ENCODE measurements around the gene TRAF3.
A peak's percentile ranks its signal among the peaks of the same experiment; 100 is the strongest.

Gene TRAF3

GRCh38 chr14:102928412-102929240 is 151.4 kb downstream of the TRAF3 start:
- no peak for TF ChIP-seq CSRNP3 (CRISPR knock-in tag; IDR thresholded peaks at IDR 0.05)
- TF ChIP-seq ZNF8 (CRISPR knock-in tag; IDR thresholded peaks at IDR 0.05), result no peak
- no peak for TF ChIP-seq ESRRG (CRISPR knock-in tag; IDR thresholded peaks at IDR 0.05)
- TF ChIP-seq, protein P1, sequence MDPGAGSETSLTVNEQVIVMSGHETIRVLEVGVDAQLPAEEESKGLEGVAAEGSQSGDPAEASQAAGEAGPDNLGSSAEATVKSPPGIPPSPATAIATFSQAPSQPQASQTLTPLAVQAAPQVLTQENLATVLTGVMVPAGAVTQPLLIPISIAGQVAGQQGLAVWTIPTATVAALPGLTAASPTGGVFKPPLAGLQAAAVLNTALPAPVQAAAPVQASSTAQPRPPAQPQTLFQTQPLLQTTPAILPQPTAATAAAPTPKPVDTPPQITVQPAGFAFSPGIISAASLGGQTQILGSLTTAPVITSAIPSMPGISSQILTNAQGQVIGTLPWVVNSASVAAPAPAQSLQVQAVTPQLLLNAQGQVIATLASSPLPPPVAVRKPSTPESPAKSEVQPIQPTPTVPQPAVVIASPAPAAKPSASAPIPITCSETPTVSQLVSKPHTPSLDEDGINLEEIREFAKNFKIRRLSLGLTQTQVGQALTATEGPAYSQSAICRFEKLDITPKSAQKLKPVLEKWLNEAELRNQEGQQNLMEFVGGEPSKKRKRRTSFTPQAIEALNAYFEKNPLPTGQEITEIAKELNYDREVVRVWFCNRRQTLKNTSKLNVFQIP (CRISPR knock-in tag; IDR thresholded peaks at IDR 0.05; ENCODE audit: borderline replicate concordance, low read depth), result no peak
- ATAC-seq, result no peak

DNA sequence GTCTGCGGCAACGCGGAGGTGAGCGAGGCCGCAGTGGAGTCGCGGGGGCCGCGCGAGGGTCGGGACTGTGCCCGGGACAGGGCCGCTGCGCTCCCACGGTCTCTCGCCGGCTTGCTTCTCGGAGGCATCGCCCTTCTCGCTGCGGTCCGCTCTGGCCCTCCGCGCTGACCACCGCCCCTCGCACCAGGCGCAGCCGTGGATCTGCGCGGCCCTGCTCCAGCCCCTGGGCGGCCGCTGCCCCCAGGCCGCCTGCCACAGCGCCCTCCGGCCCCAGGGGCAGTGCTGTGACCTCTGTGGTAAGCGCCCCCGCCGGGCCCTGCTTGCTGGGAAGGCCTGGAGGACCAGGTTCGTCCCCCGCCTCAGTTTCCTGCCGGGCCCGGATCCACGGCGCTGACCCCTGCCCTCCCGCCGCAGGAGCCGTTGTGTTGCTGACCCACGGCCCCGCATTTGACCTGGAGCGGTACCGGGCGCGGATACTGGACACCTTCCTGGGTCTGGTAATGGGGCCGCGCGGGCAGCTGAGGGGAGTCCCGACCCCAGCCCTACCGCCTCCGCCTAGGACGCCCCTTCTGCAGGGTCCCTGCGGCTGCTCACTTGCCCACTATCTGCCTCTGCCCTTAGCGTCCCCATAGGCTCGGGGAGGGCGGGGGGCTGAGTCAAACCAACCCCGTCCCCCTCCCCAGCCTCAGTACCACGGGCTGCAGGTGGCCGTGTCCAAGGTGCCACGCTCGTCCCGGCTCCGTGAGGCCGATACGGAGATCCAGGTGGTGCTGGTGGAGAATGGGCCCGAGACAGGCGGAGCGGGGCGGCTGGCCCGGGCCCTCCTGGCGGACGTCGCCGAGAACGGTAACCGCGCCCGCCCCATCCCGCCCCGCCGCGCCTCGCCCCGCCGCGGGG is 152.2 kb downstream of the TRAF3 start:
- ATAC-seq, result peak; percentile 15

DNA sequence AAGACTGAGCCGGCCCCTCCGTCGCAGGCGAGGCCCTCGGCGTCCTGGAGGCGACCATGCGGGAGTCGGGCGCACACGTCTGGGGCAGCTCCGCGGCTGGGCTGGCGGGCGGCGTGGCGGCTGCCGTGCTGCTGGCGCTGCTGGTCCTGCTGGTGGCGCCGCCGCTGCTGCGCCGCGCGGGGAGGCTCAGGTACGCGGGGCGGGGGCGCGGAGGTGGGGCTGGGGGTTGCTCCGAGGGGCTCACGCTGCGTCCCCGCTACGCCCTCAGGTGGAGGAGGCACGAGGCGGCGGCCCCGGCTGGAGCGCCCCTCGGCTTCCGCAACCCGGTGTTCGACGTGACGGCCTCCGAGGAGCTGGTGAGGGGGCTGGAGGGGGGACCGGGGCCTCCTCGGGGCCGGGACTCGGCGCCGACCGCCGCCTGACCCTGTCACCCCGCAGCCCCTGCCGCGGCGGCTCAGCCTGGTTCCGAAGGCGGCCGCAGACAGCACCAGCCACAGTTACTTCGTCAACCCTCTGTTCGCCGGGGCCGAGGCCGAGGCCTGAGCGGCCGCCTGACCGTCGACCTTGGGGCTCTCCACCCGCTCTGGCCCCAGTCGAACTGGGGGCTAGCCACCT is 153.0 kb downstream of the TRAF3 start:
- peak; percentile 23 for ATAC-seq
- TF ChIP-seq ESRRG (CRISPR knock-in tag; IDR thresholded peaks at IDR 0.05), result no peak
- no peak for TF ChIP-seq ZNF565 (CRISPR knock-in tag; conservative IDR thresholded peaks at IDR 0.05; ENCODE audit: low read depth)
- no peak for TF ChIP-seq RARB (CRISPR knock-in tag; IDR thresholded peaks at IDR 0.05)
- TF ChIP-seq ZNF8 (CRISPR knock-in tag; IDR thresholded peaks at IDR 0.05), result no peak
- TF ChIP-seq TSHZ2 (CRISPR knock-in tag; IDR thresholded peaks at IDR 0.05), result no peak
- TF ChIP-seq, protein P1 (CRISPR knock-in tag; IDR thresholded peaks at IDR 0.05; ENCODE audit: borderline replicate concordance, low read depth), result no peak
- no peak for TF ChIP-seq ISL1 (CRISPR knock-in tag; IDR thresholded peaks at IDR 0.05)
- TF ChIP-seq ARNTL (CRISPR knock-in tag; IDR thresholded peaks at IDR 0.05; ENCODE audit: borderline replicate concordance, low read depth), result no peak
- no peak for TF ChIP-seq GLIS3 (CRISPR knock-in tag; IDR thresholded peaks at IDR 0.05)
- no peak for TF ChIP-seq CREB5 (CRISPR knock-in tag; IDR thresholded peaks at IDR 0.05; ENCODE audit: low read depth)

More for the DNA sequence above, 152.2 kb downstream of the TRAF3 start:
- TF ChIP-seq CSDC2 (CRISPR knock-in tag; IDR thresholded peaks at IDR 0.05), result no peak
- no peak for TF ChIP-seq BACH2 (CRISPR knock-in tag; IDR thresholded peaks at IDR 0.05; ENCODE audit: borderline replicate concordance)
- no peak for TF ChIP-seq ZC3H10 (CRISPR knock-in tag; IDR thresholded peaks at IDR 0.05)
- TF ChIP-seq CSRNP3 (CRISPR knock-in tag; IDR thresholded peaks at IDR 0.05), result no peak
- no peak for TF ChIP-seq CREB5 (CRISPR knock-in tag; IDR thresholded peaks at IDR 0.05; ENCODE audit: low read depth)
- no peak for TF ChIP-seq ZNF70 (CRISPR knock-in tag; IDR thresholded peaks at IDR 0.05)
- TF ChIP-seq PPARA (CRISPR knock-in tag; IDR thresholded peaks at IDR 0.05; ENCODE audit: borderline replicate concordance), result no peak
- TF ChIP-seq, protein P2, sequence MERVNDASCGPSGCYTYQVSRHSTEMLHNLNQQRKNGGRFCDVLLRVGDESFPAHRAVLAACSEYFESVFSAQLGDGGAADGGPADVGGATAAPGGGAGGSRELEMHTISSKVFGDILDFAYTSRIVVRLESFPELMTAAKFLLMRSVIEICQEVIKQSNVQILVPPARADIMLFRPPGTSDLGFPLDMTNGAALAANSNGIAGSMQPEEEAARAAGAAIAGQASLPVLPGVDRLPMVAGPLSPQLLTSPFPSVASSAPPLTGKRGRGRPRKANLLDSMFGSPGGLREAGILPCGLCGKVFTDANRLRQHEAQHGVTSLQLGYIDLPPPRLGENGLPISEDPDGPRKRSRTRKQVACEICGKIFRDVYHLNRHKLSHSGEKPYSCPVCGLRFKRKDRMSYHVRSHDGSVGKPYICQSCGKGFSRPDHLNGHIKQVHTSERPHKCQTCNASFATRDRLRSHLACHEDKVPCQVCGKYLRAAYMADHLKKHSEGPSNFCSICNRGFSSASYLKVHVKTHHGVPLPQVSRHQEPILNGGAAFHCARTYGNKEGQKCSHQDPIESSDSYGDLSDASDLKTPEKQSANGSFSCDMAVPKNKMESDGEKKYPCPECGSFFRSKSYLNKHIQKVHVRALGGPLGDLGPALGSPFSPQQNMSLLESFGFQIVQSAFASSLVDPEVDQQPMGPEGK (CRISPR knock-in tag; IDR thresholded peaks at IDR 0.05; ENCODE audit: borderline replicate concordance), result no peak
- no peak for TF ChIP-seq ESRRG (CRISPR knock-in tag; IDR thresholded peaks at IDR 0.05)

All from SK-N-SH treated with all-trans-retinoic acid at 6 μM for 48 hours (cell line).